ENCODE data around the gene RAET1G.

DNA sequence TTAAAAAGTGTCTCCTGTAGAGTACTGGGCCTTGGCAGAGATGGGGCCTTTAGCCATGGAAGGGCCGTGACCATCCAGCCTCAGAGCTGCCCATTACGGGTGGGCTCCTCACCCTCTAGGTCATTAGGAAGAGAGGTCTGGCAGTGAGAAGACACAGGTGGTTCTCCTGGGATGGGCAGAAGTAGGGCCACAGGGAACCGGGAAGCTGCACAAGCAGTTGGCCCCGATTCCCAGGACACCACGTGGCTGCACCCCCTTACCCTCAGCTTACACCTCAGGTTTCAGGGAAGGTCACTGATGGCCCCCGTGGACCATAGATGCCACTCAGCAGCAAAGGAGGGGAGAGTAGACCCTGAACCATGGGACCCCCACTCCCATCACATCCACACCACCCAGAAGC is 1.6 kb downstream of the RAET1G start:
- TF ChIP-seq POLR2AphosphoS5 (IDR thresholded peaks at IDR 0.05) = no peak
- TF ChIP-seq, protein P1, sequence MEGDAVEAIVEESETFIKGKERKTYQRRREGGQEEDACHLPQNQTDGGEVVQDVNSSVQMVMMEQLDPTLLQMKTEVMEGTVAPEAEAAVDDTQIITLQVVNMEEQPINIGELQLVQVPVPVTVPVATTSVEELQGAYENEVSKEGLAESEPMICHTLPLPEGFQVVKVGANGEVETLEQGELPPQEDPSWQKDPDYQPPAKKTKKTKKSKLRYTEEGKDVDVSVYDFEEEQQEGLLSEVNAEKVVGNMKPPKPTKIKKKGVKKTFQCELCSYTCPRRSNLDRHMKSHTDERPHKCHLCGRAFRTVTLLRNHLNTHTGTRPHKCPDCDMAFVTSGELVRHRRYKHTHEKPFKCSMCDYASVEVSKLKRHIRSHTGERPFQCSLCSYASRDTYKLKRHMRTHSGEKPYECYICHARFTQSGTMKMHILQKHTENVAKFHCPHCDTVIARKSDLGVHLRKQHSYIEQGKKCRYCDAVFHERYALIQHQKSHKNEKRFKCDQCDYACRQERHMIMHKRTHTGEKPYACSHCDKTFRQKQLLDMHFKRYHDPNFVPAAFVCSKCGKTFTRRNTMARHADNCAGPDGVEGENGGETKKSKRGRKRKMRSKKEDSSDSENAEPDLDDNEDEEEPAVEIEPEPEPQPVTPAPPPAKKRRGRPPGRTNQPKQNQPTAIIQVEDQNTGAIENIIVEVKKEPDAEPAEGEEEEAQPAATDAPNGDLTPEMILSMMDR (IDR thresholded peaks at IDR 0.05) = no peak
- no peak for TF ChIP-seq POLR2A (IDR thresholded peaks at IDR 0.05)
